ENCODE measurements around the gene MRPL58. TPM values are rescaled to one million over a fixed set of nuclear protein-coding genes. Genes with fewer than 3 reads are reported as not detected.

Gene MRPL58
- total RNA-seq, 1 donor from 2014 or later = 22.6 TPM

GRCh38 chr17:74975943-74976342 is 36.5 kb upstream of the MRPL58 start:
- DNase-seq (ENCODE audit: low spot score in 2 of 2, unreplicated experiment in 2 of 2) = no peak
- no peak overlapping the region for H3K4me3 Mint-ChIP-seq
- no peak for TF ChIP-seq CTCF (IDR thresholded peaks at IDR 0.05; ENCODE audit: unreplicated experiment)
- peaks cover 40% of the 10 kb centered on the region for H3K27me3 Mint-ChIP-seq (ENCODE audit: low read depth)
- peaks cover 16% of the 10 kb centered on the region for H3K4me1 Mint-ChIP-seq
- no peaks in the 10 kb centered on the region for H3K9me3 Mint-ChIP-seq
- no peaks in the 10 kb centered on the region for H3K36me3 Mint-ChIP-seq
- H3K27ac Mint-ChIP-seq = no peak overlapping the region

DNA sequence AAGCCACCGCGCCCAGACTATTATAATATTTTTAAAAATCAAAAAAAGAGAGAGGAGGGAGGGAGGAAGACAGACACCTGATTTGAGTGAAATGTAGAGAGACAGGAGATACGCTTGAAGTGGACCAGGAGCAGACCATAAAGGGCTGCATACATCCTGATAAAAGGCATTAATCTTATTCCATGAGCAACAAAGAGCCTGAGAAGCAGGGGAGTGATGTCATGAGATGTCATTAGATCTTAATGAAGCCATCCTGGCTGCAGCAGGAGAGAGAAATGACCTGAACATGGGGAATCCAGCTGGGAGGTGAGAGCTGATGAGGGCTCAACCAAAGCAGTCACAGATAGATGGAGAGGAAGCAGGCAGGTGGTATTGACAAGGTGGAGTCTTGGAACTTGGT is 34.7 kb upstream of the MRPL58 start:
- TF ChIP-seq CTCF (IDR thresholded peaks at IDR 0.05; ENCODE audit: unreplicated experiment) = no peak
- peaks cover 29% of the 10 kb centered on the region for H3K27me3 Mint-ChIP-seq (ENCODE audit: low read depth)
- H3K27ac Mint-ChIP-seq = no peak overlapping the region
- no peak overlapping the region for H3K4me3 Mint-ChIP-seq
- H3K9me3 Mint-ChIP-seq = no peaks in the 10 kb centered on the region
- no peaks in the 10 kb centered on the region for H3K36me3 Mint-ChIP-seq
- peaks cover 13% of the 10 kb centered on the region for H3K4me1 Mint-ChIP-seq
- DNase-seq (ENCODE audit: low spot score in 2 of 2, unreplicated experiment in 2 of 2) = no peak

DNA sequence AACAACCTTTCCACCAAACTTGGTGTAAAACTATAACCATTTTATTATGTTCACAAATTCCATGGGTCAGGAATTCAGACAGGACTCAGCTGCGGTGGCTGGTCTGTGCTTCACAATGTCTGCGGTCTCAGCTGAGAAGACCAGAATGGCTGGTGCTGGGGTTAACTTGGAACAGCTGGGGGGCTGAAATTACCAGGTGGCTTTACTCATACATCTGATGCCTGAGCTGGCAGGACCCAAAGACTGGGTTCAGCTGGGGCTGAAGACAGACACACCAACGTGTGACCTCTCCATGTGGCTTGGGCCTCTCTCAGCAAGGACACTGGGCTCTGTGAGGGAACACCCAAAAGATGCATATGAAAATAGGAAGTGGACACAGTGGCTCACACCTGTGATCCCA is 34.2 kb upstream of the MRPL58 start:
- H3K27me3 Mint-ChIP-seq (ENCODE audit: low read depth) = peaks cover 24% of the 10 kb centered on the region
- H3K36me3 Mint-ChIP-seq = no peaks in the 10 kb centered on the region
- H3K4me3 Mint-ChIP-seq = no peak overlapping the region
- no peak for TF ChIP-seq CTCF (IDR thresholded peaks at IDR 0.05; ENCODE audit: unreplicated experiment)
- peaks cover 9% of the 10 kb centered on the region for H3K4me1 Mint-ChIP-seq
- no peak for DNase-seq (ENCODE audit: low spot score in 2 of 2, unreplicated experiment in 2 of 2)
- no peak overlapping the region for H3K27ac Mint-ChIP-seq
- no peaks in the 10 kb centered on the region for H3K9me3 Mint-ChIP-seq

- Mint-ChIP-seq H3K4me3 (no peak overlapping the region), H3K4me1 (peaks cover 9% of the 10 kb centered on the region), H3K9me3 (no peaks in the 10 kb centered on the region), H3K36me3 (no peaks in the 10 kb centered on the region), H3K27me3 (ENCODE audit: low read depth) (peaks cover 15% of the 10 kb centered on the region), H3K27ac (no peak overlapping the region)
- no peak for TF ChIP-seq CTCF (IDR thresholded peaks at IDR 0.05; ENCODE audit: unreplicated experiment)
- DNase-seq (ENCODE audit: low spot score in 2 of 2, unreplicated experiment in 2 of 2) = no peak
These were observed 32.9 kb upstream of the MRPL58 start for GRCh38 chr17:74979408-74980146.

DNA sequence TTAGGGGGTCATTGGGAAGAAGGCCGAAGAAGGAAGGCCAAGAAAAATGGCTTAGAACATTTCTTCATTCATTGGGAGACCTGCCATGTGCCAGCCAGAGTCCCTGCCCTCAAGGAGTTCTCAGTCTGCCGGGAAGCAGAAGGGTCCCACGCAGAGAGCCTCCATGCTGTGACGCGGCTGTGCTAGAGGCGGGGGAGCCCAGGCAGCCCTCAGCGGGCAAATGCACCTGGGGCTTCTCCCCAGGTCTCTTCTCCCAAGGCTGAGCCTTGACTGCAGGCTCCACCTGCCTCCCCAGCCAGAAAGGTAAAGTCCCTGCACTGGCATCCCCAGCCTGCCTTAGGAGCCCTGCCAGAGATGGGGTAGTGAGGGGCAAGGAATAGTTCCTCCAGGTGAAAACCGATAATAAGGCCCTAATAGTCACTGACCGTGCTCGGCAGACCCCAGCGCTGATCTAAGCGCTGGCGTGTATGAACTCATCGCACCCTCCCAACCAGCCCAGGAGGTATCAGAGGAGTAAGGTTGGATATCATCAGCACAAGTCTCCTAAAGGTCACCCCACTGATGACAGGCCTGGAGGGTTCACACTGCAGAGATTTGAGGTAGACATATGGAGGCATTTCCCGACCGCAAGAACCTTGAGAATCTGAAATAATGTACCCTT is 31.0 kb upstream of the MRPL58 start:
- Mint-ChIP-seq H3K4me1 (peaks cover 8% of the 10 kb centered on the region), H3K27ac (peak overlapping the region; percentile 81), H3K4me3 (peak overlapping the region; percentile 81), H3K36me3 (no peaks in the 10 kb centered on the region), H3K9me3 (no peaks in the 10 kb centered on the region), H3K27me3 (ENCODE audit: low read depth) (peaks cover 3% of the 10 kb centered on the region)
- TF ChIP-seq CTCF (IDR thresholded peaks at IDR 0.05; ENCODE audit: unreplicated experiment) = no peak
- DNase-seq (ENCODE audit: low spot score in 2 of 2, unreplicated experiment in 2 of 2) = no peak
